HepG2 (cell line): ENCODE measurements around the gene SLC25A19. TPM values are rescaled to one million over a fixed set of nuclear protein-coding genes. Genes with fewer than 3 reads are reported as not detected.
A peak's percentile ranks its signal among the peaks of the same experiment; 100 is the strongest.

Source experiments
- AGO1 ChIP-seq: fragments of 200-400 bp; formaldehyde crosslinking; IDR thresholded peaks from 2 replicates; pipeline ENCODE4 v1.6.1; 2017; ENCODE audit warnings: mild to moderate bottlenecking, low read depth, low read length, moderate library complexity; ENCODE audit not compliant: poor library complexity, severe bottlenecking
- ARID5B ChIP-seq: IDR thresholded peaks from 2 replicates; pipeline ENCODE4 v1.4.0; 2020; ENCODE audit warnings: mild to moderate bottlenecking, missing genetic modification reagents
- GATAD1 ChIP-seq: IDR thresholded peaks from 2 replicates; pipeline ENCODE4 v1.6.1; 2016; ENCODE audit warnings: missing genetic modification reagents, missing compliant biosample characterization
- HBP1 ChIP-seq: IDR thresholded peaks from 2 replicates; pipeline ENCODE4 v1.6.1; 2016; ENCODE audit warnings: low read depth, control low read depth
- KDM4B ChIP-seq: sonication (generic); formaldehyde crosslinking; IDR thresholded peaks from 2 replicates; pipeline ENCODE4 v1.4.0; 2020; ENCODE audit warnings: missing genetic modification reagents
- ZSCAN20 ChIP-seq: sonication (generic); formaldehyde crosslinking; IDR thresholded peaks from 2 replicates; pipeline ENCODE4 v1.4.0; 2020; ENCODE audit warnings: missing genetic modification reagents, mild to moderate bottlenecking, borderline replicate concordance
- polyA plus RNA-seq, 8 experiments: library from polyadenylated mRNA; depleted of rRNA in 3 of 8; stranded (reverse) in 7 of 8; unstranded in 1 of 8; fragments of >200 nt; fragmentation: Illumina TruSeq in 4 of 8; extraction: Trizol in 4 of 8; gene quantifications; 2 replicates each; pipeline versions ENCODE4 v1.2.1 to v1.2.3, GENCODE V29; 2011 to 2016; ENCODE audit warnings: low read depth in 4 of 8, missing spikeins in 1 of 8, mixed read lengths in 1 of 8; ENCODE audit not compliant: insufficient read depth in 1 of 8
- total RNA-seq, 5 experiments: library from RNA; depleted of rRNA; stranded (reverse); fragments of >200 nt; fragmentation: Illumina TruSeq; extraction: Trizol; gene quantifications; 2 replicates each; pipeline ENCODE4 v1.2.3, GENCODE V29; 2016; ENCODE audit warnings: low read depth in 1 of 5
- TF ChIP-seq, protein P1 (sequence below): sonication (generic); formaldehyde crosslinking; IDR thresholded peaks from 2 replicates; pipeline ENCODE4 v1.4.0; 2020; ENCODE audit warnings: low read depth, mild to moderate bottlenecking, missing genetic modification reagents
- TF ChIP-seq, protein P2 (sequence below): sonication (generic); formaldehyde crosslinking; IDR thresholded peaks from 2 replicates; pipeline ENCODE4 v1.5.1; 2020; ENCODE audit warnings: mild to moderate bottlenecking, missing genetic modification reagents, moderate library complexity
- TF ChIP-seq, protein P3 (sequence below): sonication (generic); formaldehyde crosslinking; IDR thresholded peaks from 2 replicates; pipeline ENCODE4 v1.5.1; 2020; ENCODE audit warnings: mild to moderate bottlenecking, missing genetic modification reagents, borderline replicate concordance
- TF ChIP-seq, protein P4 (sequence below): sonication (generic); formaldehyde crosslinking; IDR thresholded peaks from 2 replicates; pipeline ENCODE4 v1.8.1; 2023; ENCODE audit warnings: mild to moderate bottlenecking, inconsistent platforms, moderate library complexity, missing genetic modification reagents, borderline replicate concordance

Gene SLC25A19
- total and polyA plus RNA-seq, 2 of the 13 experiments (the other 11 are each of a cell fraction or from before 2014, with no cell fraction given), result 24.4 to 41.4 TPM

DNA sequence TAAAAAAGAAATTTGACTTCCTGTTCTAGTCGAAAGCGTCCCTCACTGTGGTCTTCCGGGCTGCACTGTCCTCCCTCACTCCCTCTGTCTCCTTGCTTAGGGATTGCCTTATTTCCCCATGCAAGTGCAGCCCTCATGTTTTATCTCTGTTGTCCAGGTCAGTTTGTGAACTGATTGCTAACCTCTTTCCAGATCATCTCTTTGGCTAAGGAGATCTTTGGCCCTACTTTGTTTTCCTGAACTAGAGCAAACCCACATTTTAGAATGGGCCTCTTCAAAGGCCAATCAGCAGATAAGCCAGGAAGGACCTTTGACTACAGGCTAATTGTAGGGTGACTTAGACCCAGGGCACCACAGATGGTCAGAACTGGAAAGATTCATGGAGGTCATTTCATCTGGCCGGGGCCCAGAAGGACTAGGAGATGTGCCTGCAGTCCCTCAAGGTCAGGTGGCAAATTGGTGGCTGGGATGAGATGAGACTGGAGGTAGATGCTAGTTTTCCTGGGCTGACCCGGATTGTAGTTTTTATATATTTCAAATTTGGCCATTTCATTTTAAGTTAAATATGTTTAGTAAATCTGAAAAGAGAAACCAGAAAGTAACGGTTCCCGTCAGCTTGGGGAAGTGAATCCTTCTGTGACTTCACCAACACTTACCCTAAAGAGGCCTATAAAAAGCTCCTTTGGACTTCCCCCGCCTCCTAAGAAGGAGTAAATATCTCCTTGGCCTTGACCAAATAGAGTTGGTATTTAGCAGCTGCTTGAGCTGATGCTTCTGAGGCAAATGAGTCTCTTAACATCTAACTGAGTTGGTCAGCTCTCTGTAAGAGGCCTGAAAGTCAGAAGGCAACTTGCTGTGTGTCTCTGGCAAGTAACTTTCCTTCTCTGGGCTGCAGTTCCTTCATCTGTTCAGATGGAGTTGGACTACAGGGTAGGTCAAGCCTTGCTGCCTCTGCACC lies 6.2 kb upstream of the SLC25A19 start (continued):
- TF ChIP-seq, protein P1, sequence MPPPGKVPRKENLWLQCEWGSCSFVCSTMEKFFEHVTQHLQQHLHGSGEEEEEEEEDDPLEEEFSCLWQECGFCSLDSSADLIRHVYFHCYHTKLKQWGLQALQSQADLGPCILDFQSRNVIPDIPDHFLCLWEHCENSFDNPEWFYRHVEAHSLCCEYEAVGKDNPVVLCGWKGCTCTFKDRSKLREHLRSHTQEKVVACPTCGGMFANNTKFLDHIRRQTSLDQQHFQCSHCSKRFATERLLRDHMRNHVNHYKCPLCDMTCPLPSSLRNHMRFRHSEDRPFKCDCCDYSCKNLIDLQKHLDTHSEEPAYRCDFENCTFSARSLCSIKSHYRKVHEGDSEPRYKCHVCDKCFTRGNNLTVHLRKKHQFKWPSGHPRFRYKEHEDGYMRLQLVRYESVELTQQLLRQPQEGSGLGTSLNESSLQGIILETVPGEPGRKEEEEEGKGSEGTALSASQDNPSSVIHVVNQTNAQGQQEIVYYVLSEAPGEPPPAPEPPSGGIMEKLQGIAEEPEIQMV, result 0 out of 2 replicates have a peak, but pooled peaks have one; percentile 53
- TF ChIP-seq KDM4B (CRISPR knock-in tag) (peak; percentile 57; the same call in 1 of the 2 replicates), AGO1 (no peak), GATAD1 (CRISPR knock-in tag) (peak; percentile 26; the same call in 1 of the 2 replicates), ZSCAN20 (0 out of 2 replicates have a peak, but pooled peaks have one; percentile 61), HBP1 (CRISPR knock-in tag) (no peak), ARID5B (peak; percentile 83)
- TF ChIP-seq, protein P2, sequence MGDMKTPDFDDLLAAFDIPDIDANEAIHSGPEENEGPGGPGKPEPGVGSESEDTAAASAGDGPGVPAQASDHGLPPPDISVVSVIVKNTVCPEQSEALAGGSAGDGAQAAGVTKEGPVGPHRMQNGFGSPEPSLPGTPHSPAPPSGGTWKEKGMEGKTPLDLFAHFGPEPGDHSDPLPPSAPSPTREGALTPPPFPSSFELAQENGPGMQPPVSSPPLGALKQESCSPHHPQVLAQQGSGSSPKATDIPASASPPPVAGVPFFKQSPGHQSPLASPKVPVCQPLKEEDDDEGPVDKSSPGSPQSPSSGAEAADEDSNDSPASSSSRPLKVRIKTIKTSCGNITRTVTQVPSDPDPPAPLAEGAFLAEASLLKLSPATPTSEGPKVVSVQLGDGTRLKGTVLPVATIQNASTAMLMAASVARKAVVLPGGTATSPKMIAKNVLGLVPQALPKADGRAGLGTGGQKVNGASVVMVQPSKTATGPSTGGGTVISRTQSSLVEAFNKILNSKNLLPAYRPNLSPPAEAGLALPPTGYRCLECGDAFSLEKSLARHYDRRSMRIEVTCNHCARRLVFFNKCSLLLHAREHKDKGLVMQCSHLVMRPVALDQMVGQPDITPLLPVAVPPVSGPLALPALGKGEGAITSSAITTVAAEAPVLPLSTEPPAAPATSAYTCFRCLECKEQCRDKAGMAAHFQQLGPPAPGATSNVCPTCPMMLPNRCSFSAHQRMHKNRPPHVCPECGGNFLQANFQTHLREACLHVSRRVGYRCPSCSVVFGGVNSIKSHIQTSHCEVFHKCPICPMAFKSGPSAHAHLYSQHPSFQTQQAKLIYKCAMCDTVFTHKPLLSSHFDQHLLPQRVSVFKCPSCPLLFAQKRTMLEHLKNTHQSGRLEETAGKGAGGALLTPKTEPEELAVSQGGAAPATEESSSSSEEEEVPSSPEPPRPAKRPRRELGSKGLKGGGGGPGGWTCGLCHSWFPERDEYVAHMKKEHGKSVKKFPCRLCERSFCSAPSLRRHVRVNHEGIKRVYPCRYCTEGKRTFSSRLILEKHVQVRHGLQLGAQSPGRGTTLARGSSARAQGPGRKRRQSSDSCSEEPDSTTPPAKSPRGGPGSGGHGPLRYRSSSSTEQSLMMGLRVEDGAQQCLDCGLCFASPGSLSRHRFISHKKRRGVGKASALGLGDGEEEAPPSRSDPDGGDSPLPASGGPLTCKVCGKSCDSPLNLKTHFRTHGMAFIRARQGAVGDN (CRISPR knock-in tag), result no peak
- TF ChIP-seq, protein P3, sequence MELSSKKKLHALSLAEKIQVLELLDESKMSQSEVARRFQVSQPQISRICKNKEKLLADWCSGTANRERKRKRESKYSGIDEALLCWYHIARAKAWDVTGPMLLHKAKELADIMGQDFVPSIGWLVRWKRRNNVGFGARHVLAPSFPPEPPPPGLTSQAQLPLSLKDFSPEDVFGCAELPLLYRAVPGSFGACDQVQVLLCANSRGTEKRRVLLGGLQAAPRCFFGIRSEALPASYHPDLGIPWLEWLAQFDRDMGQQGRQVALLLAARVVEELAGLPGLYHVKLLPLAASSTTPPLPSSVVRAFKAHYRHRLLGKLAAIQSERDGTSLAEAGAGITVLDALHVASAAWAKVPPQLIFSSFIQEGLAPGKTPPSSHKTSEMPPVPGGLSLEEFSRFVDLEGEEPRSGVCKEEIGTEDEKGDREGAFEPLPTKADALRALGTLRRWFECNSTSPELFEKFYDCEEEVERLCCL, result no peak
- TF ChIP-seq, protein P4, sequence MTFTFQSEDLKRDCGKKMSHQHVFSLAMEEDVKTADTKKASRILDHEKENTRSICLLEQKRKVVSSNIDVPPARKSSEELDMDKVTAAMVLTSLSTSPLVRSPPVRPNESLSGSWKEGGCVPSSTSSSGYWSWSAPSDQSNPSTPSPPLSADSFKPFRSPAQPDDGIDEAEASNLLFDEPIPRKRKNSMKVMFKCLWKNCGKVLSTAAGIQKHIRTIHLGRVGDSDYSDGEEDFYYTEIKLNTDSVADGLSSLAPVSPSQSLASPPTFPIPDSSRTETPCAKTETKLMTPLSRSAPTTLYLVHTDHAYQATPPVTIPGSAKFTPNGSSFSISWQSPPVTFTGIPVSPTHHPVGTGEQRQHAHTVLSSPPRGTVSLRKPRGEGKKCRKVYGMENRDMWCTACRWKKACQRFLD, result peak; percentile 59; the same call in 1 of the 2 replicates
